Measurements from ENCODE around the gene ZBTB24. TPM values are rescaled to one million over a fixed set of nuclear protein-coding genes. Genes with fewer than 3 reads are reported as not detected.

ZBTB24 gene
- total RNA-seq, 3 donors from 2014 or later, result 6.5 to 7.7 (median 6.9) TPM

DNA sequence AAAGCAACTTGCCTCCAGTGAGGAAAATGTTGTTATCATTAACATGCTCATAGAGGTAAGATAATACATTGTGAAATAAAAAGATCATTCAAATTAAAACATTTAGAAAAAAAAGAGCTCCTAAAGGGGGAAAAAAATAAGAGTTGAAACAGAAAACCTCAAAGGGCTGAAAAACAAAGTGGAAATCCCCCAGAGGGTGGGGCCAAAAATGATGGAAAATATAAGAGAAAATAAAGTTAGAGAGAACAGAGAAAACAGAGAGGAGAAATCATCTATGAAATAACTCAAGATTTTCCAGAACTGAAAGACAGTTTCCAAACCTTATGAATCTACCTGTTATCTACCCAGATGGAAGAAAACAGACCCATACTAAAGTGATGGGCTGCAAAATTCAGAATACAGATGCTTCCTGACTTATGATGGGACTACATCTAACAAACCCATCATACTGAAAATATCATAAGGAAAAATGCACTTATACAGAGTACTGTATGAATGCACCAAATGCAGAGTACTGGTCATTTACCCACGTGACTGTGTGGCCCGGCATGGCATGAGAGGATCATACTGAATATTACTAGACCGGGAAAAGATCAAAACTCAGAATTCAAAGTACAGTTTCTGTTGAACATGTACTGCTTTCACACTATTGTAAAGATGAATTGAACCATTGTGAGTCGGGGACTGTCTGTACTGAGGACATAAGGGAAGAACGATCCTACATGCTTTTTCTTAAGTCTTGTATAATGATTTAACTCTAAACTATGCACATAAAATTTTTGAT, 4.0 kb downstream of the ZBTB24 start:
- ATAC-seq (no peak), DNase-seq (no peak)
- Histone ChIP-seq H3K36me3 (ENCODE audit: low read depth) (peaks cover 6% of the 10 kb centered on the region), H3K9me3 (no peaks in the 10 kb centered on the region), H3K4me1 (ENCODE audit: low read depth) (peaks cover 46% of the 10 kb centered on the region), H3K4me3 (no peak overlapping the region)
- intact Hi-C loops (cut with DNase I, micrococcal nuclease), result no loop called here
- no peak for TF ChIP-seq CTCF (IDR thresholded peaks at IDR 0.05)

- Histone ChIP-seq H3K36me3 (ENCODE audit: low read depth) (peaks cover 6% of the 10 kb centered on the region), H3K4me3 (no peak overlapping the region), H3K4me1 (ENCODE audit: low read depth) (peaks cover 46% of the 10 kb centered on the region)
Measured at GRCh38 chr6:109478222-109478805, 4.7 kb downstream of the ZBTB24 start.

DNA sequence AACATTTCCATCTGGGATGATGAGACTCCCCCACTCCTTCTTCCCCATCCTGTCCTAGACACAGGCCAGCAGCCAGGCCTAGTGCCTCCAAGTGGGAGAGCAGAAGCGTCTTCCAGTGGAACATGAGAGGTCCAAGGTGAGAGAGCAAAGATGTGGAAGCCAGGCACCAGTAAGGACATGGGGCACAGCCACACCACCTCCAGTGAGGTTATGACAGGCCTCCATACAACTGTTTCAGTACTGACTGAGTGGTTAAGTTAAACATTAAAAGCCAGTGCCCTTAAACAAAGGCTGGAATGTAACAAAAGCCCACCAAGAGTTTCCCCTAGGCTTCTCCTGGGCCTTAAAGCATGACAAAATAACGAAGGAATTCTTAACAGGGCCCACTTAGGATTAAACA, 5.3 kb downstream of the ZBTB24 start:
- ATAC-seq, result no peak
- intact Hi-C loops (cut with DNase I, micrococcal nuclease), result no loop called here
- no peak for DNase-seq
- no peak overlapping the region for H3K4me3 ChIP-seq
- TF ChIP-seq CTCF (IDR thresholded peaks at IDR 0.05), result no peak
- no peaks in the 10 kb centered on the region for H3K9me3 ChIP-seq
- peaks cover 46% of the 10 kb centered on the region for H3K4me1 ChIP-seq (ENCODE audit: low read depth)
- H3K36me3 ChIP-seq (ENCODE audit: low read depth), result peaks cover 6% of the 10 kb centered on the region

More at GRCh38 chr6:109478222-109478805, 4.7 kb downstream of the ZBTB24 start:
- TF ChIP-seq CTCF (IDR thresholded peaks at IDR 0.05), result no peak
- DNase-seq, result no peak
- no peak for ATAC-seq
- no peaks in the 10 kb centered on the region for H3K9me3 ChIP-seq
- intact Hi-C loops (cut with DNase I, micrococcal nuclease), result no loop called here

DNA sequence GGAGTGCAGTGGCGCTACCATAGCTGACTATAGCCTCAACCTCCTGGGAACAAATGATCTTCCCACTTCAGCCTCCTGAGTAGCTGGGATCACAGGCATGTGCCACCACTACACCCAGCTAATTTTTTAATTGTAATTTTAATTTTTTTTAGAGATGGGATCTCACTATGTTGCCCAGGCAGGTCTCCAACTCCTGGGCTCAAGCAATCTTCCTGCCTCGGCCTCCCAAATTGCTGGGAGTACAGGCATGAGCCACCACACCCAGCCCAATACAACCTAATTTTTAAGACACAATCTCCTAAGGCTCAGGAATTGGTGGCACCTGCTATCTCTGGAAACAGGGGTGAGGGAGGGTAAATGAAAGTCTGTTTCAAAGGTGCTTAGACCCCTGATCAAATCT, 5.8 kb downstream of the ZBTB24 start:
- Histone ChIP-seq H3K4me3 (no peak overlapping the region), H3K9me3 (no peaks in the 10 kb centered on the region), H3K4me1 (ENCODE audit: low read depth) (peaks cover 45% of the 10 kb centered on the region), H3K36me3 (ENCODE audit: low read depth) (peaks cover 6% of the 10 kb centered on the region)
- TF ChIP-seq CTCF (IDR thresholded peaks at IDR 0.05), result no peak
- intact Hi-C loops (cut with DNase I, micrococcal nuclease), result no loop called here
- no peak for ATAC-seq
- DNase-seq, result no peak

DNA sequence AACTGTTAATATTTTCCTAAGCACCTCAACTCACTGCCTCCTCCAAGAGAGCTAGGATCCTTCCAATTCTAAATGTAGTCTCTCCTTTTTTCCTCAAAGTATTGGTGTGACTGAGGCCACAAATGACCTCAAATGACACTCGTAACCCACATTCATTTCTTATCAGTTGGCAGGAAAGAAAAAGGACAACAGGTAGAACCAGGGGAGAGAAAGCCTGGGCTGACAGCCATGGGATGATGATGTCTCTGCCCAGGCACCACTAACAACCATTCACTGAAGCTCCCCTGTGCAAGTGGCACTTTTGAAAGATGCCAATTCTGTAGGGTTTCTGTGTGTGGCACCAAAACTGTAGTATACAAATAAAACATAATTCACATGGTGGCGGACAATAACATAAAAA, 7.4 kb downstream of the ZBTB24 start:
- DNase-seq, result no peak
- intact Hi-C loops (cut with DNase I, micrococcal nuclease), result no loop called here
- Histone ChIP-seq H3K9me3 (no peaks in the 10 kb centered on the region), H3K4me1 (ENCODE audit: low read depth) (peaks cover 31% of the 10 kb centered on the region), H3K4me3 (no peak overlapping the region), H3K36me3 (ENCODE audit: low read depth) (peaks cover 6% of the 10 kb centered on the region)
- ATAC-seq, result no peak
- no peak for TF ChIP-seq CTCF (IDR thresholded peaks at IDR 0.05)

Measured in mucosa of descending colon (tissue), 3 donors.